Endothelial cell of umbilical vein (primary cell): ENCODE results near the gene RASGRF2. TPM values are rescaled to one million over a fixed set of nuclear protein-coding genes. Genes with fewer than 3 reads are reported as not detected.

Source experiments
- BruUV-seq: library from RNA; stranded (reverse); fragments of 400-500 nt; replicated peaks from 2 replicates; lab custom pipeline; 2021; lab: Mats Ljungman, UMichigan
- CTCF ChIA-PET: fragments of 300-600, 350-600 bp; sonication (Branson Sonifier 250); formaldehyde crosslinking; loops from one replicate; lab custom pipeline; 2021; ENCODE audit warnings: antibody characterized with exemption, inconsistent platforms; lab: Charles Lee
- POLR2A ChIA-PET: fragments of 300-600, 350-600 bp; sonication (Branson Sonifier 250); formaldehyde crosslinking; loops from one replicate; lab custom pipeline; 2021; ENCODE audit warnings: antibody characterized with exemption, inconsistent platforms; lab: Charles Lee
- DNase-seq: peaks from one replicate; pipeline ENCODE4 v3.0.0-alpha.2; 2011; ENCODE audit warnings: low read depth, low spot score
- FAIRE-seq: peaks from 2 replicates; lab custom pipeline; 2011; peaks lifted over from hg19 to GRCh38; lab: Jason Lieb, UNC
- H2AFZ ChIP-seq: 2 replicates; pipeline ENCODE4 v1.6.0; 2012; ENCODE audit warnings: low read depth, low read length, control low read depth, inconsistent platforms
- H3K27ac ChIP-seq: 2 replicates; pipeline ENCODE4 v1.5.1; 2011; ENCODE audit warnings: low read depth, mild to moderate bottlenecking, control low read depth, low read length, moderate library complexity; ENCODE audit not compliant: insufficient read depth
- H3K27me3 ChIP-seq, 2 experiments: 2 replicates each; pipeline versions ENCODE4 v1.6.0 to v1.6.1; 2011; ENCODE audit warnings: low read length in 2 of 2, mixed read lengths in 1 of 2; ENCODE audit not compliant: control insufficient read depth in 2 of 2, insufficient read depth in 2 of 2
- H3K36me3 ChIP-seq, 2 experiments: 2 replicates in 1 of 2; 3 replicates in 1 of 2; pipeline ENCODE4 v1.5.1; 2011; ENCODE audit warnings: low read length in 2 of 2, mild to moderate bottlenecking in 1 of 2, moderate library complexity in 1 of 2; ENCODE audit not compliant: control insufficient read depth in 2 of 2, insufficient read depth in 2 of 2; ENCODE audit errors: extremely low read depth in 1 of 2
- H3K4me1 ChIP-seq: 3 replicates; pipeline ENCODE4 v1.5.1; 2011; ENCODE audit warnings: mild to moderate bottlenecking, low read length; ENCODE audit not compliant: control insufficient read depth, insufficient read depth; ENCODE audit errors: extremely low read depth
- H3K4me2 ChIP-seq: 2 replicates; pipeline ENCODE4 v1.6.1; 2011; ENCODE audit warnings: low read length, control low read depth, mixed read lengths; ENCODE audit not compliant: insufficient read depth
- H3K4me3 ChIP-seq, 3 experiments: fragments of 200-600 bp in 1 of 3; sonication (generic), shearing (Covaris generic) in 1 of 3; replicated peaks in 1 of 3; 2 replicates each; pipeline ENCODE4 v1.5.1; 2011 to 2016; ENCODE audit warnings: control low read depth in 3 of 3, low read length in 3 of 3, mild to moderate bottlenecking in 2 of 3, inconsistent platforms in 1 of 3, low read depth in 1 of 3, moderate library complexity in 1 of 3; ENCODE audit not compliant: insufficient read depth in 1 of 3
- H3K79me2 ChIP-seq: 2 replicates; pipeline ENCODE4 v1.6.0; 2012; ENCODE audit warnings: low read length, inconsistent platforms; ENCODE audit not compliant: control insufficient read depth, insufficient read depth
- H3K9ac ChIP-seq: replicated peaks from 2 replicates; pipeline ENCODE3; 2011; ENCODE audit warnings: low read length, control low read depth; ENCODE audit not compliant: insufficient read depth; ENCODE audit errors: extremely low read depth
- H3K9me1 ChIP-seq: replicated peaks from 3 replicates; pipeline ENCODE4 v1.6.0; 2011; ENCODE audit warnings: mild to moderate bottlenecking, low read length; ENCODE audit not compliant: control insufficient read depth, insufficient read depth; ENCODE audit errors: extremely low read depth
- H3K9me3 ChIP-seq: replicated peaks from 2 replicates; pipeline ENCODE4 v1.5.1; 2012; ENCODE audit warnings: low read length, inconsistent platforms; ENCODE audit not compliant: control insufficient read depth, insufficient read depth
- H4K20me1 ChIP-seq: replicated peaks from 2 replicates; pipeline ENCODE3; 2011; ENCODE audit warnings: mild to moderate bottlenecking, low read length; ENCODE audit not compliant: control insufficient read depth, insufficient read depth; ENCODE audit errors: extremely low read depth
- CTCF ChIP-seq, 2 donors: IDR thresholded peaks; 1 replicate in 1 of 2; 2 replicates in 1 of 2; pipeline ENCODE4 v1.5.1; 2011; ENCODE audit warnings: low read length in 2 of 2, mild to moderate bottlenecking in 2 of 2, moderate library complexity in 2 of 2, control low read depth in 1 of 2, inconsistent platforms in 1 of 2, low read depth in 1 of 2; ENCODE audit not compliant: insufficient read depth in 1 of 2; ENCODE audit errors: extremely low read depth in 1 of 2
- EZH2 ChIP-seq: IDR thresholded peaks from 2 replicates; pipeline ENCODE4 v1.6.1; 2012; ENCODE audit warnings: borderline replicate concordance, low read depth, mild to moderate bottlenecking, moderate library complexity, low read length, inconsistent platforms; ENCODE audit not compliant: severe bottlenecking
- FOS ChIP-seq: IDR thresholded peaks from 2 replicates; pipeline ENCODE4 v1.6.1; 2011; ENCODE audit warnings: mild to moderate bottlenecking, low read length, moderate library complexity, borderline replicate concordance; ENCODE audit not compliant: insufficient read depth
- GATA2 ChIP-seq: IDR thresholded peaks from 2 replicates; pipeline ENCODE4 v1.7.0; 2011; ENCODE audit warnings: low read depth, mild to moderate bottlenecking, moderate library complexity, mixed read lengths, low read length; ENCODE audit not compliant: insufficient read length, insufficient read depth
- JUN ChIP-seq: IDR thresholded peaks from 2 replicates; pipeline ENCODE4 v1.6.1; 2011; ENCODE audit warnings: borderline replicate concordance, low read depth; ENCODE audit not compliant: insufficient read length, insufficient read depth
- MAX ChIP-seq: IDR thresholded peaks from 2 replicates; pipeline ENCODE4 v1.6.1; 2011; ENCODE audit not compliant: insufficient read depth, insufficient read length
- MYC ChIP-seq: IDR thresholded peaks from one replicate; pipeline ENCODE4 v1.6.1; 2011; ENCODE audit warnings: mild to moderate bottlenecking, low read depth, low read length
- POLR2A ChIP-seq: IDR thresholded peaks from 2 replicates; pipeline ENCODE4 v1.6.1; 2012; ENCODE audit warnings: low read depth, mild to moderate bottlenecking, control low read depth, low read length
- POLR2AphosphoS5 ChIP-seq: IDR thresholded peaks from 2 replicates; pipeline ENCODE4 v1.6.1; 2012; ENCODE audit warnings: low read depth, mild to moderate bottlenecking, control low read depth, low read length, moderate library complexity; ENCODE audit not compliant: insufficient read depth
- dilution Hi-C: fragments of 300-500 bp; cut with MboI; formaldehyde crosslinking; loops from one replicate; pipeline ENCODE4 v1.15.0; 2019; ENCODE audit warnings: low sequenced_read_pairs; ENCODE audit not compliant: extremely low pct_ligation_motif_present
- intact Hi-C: fragments of 100-400 bp; cut with micrococcal nuclease; formaldehyde crosslinking; loops from one replicate; pipeline ENCODE4 v1.10.0; 2022
- polyA plus RNA-seq, 4 experiments: library from polyadenylated mRNA; depleted of rRNA in 3 of 4; stranded (reverse) in 3 of 4; unstranded in 1 of 4; fragments of >200 nt; gene quantifications; 2 replicates each; pipeline versions ENCODE4 v1.2.1 to v1.2.3, GENCODE V29; 2011 to 2012; ENCODE audit warnings: missing spikeins in 1 of 4
- total RNA-seq: library from RNA; stranded (reverse); gene quantifications from 2 replicates; pipeline ENCODE4 v1.2.3, GENCODE V29; 2021

RASGRF2 gene
- total and polyA plus RNA-seq, 2 donors (not counting 3 experiments of a cell fraction or from before 2014, with no cell fraction given): 0.41 to 4.0 TPM

GRCh38 chr5:80955082-80955590, 5.0 kb upstream of the RASGRF2 start:
- CTCF ChIA-PET: interaction anchor here (1.0 to 1.3 kb wide), 3 partner anchors 20 to 153 kb away, joined by 3 to 5 read pairs (median 3); no protein-coding TSS in a partner anchor
- H2AFZ ChIP-seq: no peak overlapping the region
- H3K4me3 ChIP-seq: no peak overlapping the region

More at GRCh38 chr5:80955082-80955590, 5.0 kb upstream of the RASGRF2 start:
- Histone ChIP-seq H3K27ac (no peak overlapping the region), H3K9me1 (no peaks in the 10 kb centered on the region), H3K9ac (no peak overlapping the region), H3K79me2 (no peaks in the 10 kb centered on the region), H3K27me3 (peaks cover 27 to 35% of the 10 kb centered on the region in 2 experiments), H3K4me1 (peaks cover 7% of the 10 kb centered on the region), H3K4me2 (no peak overlapping the region), H3K9me3 (no peaks in the 10 kb centered on the region), H3K36me3 (no peaks in the 10 kb centered on the region), H4K20me1 (no peaks in the 10 kb centered on the region)
- no peak for FAIRE-seq
- no peak for TF ChIP-seq POLR2A
- no peak for TF ChIP-seq FOS
- TF ChIP-seq MYC: no peak
- no peak for TF ChIP-seq MAX
- TF ChIP-seq JUN: no peak
- TF ChIP-seq CTCF (IDR thresholded peaks at IDR 0.05; ENCODE audit: extremely low read depth in 1 of 2, insufficient read depth in 1 of 2, low read depth in 1 of 2, low read length in 2 of 2): no peak
- TF ChIP-seq POLR2AphosphoS5: no peak
- TF ChIP-seq GATA2: no peak
- TF ChIP-seq EZH2: no peak
- BruUV-seq: no TSS peak
- dilution Hi-C loops: no loop called here
- POLR2A ChIA-PET: no interaction called here
- no peak for DNase-seq
- intact Hi-C loops: no loop called here
